Germinal center (tissue), 1 donor: ENCODE measurements around the gene UBXN4.
"Not testable (repeated sequence)": the region's sequence is repeated elsewhere in the genome, so short reads cannot be mapped to it uniquely, and the experiment has no call there.

Source experiments
- DNase-seq: peaks from one replicate; pipeline ENCODE4 v3.0.0; 2012; ENCODE audit warnings: mixed read lengths, low spot score

Gene UBXN4, protein sequence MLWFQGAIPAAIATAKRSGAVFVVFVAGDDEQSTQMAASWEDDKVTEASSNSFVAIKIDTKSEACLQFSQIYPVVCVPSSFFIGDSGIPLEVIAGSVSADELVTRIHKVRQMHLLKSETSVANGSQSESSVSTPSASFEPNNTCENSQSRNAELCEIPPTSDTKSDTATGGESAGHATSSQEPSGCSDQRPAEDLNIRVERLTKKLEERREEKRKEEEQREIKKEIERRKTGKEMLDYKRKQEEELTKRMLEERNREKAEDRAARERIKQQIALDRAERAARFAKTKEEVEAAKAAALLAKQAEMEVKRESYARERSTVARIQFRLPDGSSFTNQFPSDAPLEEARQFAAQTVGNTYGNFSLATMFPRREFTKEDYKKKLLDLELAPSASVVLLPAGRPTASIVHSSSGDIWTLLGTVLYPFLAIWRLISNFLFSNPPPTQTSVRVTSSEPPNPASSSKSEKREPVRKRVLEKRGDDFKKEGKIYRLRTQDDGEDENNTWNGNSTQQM

DNA sequence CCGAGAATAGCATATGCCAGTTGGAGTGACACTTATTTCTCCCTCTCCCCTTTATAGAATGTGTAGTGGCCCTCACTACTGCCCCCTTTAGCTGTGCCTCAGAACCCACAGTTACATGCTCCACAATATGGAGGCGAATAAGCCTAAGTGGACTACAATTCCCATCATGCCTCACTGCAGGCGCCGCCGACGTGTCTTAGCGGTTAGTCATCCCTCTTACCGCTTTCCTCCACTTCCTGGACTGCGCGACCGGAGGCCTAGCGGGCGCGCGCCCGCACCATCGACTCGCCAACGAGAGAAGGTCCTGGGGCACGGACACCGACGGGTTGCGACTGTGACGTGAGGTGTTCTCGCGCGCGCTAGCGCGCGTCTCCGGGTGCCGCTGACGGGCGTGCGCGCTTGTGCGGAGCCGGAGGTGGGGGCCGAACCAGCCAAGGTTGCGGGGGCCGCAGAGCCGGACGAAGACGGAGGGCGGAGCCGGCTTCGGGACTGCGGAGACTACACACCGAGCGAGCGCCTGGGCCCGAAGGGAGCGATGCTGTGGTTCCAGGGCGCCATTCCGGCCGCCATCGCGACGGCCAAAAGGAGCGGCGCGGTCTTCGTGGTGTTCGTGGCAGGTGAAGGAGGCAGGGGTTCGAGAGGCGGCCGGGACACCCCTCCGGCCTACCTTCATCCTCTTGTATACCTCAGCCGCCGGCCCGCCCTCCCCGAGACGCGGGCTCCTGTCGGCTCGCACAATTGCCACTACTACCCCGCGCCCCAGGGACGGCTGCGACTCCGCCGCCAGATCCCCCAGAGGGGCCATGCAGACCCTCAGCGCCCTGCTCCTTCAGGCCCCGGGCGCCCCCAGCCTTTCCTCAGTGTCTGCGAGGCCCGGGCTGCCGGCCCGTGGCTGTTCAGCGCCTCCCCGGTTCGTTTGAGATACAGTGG lies at the start of gene UBXN4:
TSS of gene UBXN4 (plus strand) at position 461 of the 930 bp plus-strand sequence. CDS start at position 536, 75 bp downstream.
- DNase-seq: peak; percentile 95

DNA sequence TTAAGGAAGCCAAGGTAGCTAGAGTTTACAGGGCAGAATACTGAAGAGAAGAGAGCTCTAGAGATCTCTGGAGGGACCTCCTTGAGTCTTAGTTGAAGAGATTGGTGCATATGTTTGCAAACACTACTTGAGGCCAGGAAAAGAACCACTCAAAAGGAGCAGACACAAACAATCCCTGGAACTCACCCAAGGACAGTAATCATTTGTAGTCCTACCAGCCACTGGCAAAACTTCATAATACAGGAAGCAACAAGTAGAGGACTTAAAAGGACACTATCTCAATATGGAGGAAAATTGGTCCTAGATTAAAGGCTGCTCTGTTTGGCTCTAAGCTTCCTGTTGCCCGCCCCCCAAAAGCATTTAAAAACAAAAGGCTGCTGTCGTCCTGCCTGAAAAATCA lies 46.9 kb upstream of the UBXN4 start:
- no peak for DNase-seq

DNA sequence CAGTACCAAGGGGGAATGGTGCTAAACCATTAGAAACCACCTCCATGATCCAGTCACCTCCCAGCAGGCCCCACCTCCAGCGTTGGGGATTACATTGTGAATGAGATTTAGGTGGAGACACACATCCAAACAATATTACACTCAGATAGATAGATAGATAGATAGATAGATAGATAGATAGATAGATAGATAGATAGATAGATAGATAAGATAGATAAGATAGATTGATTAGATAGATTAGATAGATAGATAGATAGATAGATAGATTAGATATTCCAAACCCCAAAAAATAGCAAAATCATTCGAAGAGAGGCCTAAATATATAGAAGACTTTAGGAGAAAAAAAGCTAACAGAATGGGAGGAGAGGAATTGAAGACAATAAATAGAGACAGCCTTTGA lies 42.8 kb upstream of the UBXN4 start:
- no peak for DNase-seq

DNA sequence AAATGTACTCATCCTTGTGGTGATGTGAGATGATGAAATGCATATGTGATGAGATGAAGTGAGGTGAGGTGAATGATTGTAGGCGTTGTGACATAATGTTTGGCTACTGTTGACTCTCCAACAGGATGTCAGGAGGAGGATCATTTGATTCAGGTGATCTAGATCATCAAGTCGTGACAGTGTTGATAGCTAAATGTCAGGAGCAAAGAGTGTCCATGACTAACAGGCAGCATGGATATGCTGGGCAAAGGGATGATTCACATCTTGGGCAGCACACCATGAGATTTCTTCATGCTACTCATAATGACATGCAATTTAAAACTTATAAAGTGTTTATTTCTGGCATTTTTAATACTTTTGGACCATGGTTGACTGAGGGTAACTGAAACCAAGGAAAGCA lies 40.2 kb upstream of the UBXN4 start:
- no peak for DNase-seq

DNA sequence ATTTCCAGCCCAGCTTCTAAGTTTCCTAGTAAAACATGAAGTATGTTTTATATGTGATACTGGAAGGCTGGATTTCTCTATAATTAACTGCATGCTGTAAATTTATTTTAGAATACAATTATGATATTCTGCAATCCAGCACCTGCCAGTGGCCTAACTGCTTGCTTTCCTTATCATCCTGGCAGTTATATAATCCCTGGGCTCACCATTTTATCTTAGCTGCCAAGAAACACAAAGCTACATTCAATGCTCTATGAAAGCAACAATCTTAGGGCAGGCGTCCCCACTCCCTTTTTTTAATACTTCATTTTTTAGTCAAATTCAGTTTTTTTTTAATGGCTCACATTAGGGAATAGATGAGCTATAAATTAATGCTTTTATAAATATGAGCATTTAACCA lies 38.4 kb upstream of the UBXN4 start:
- no peak for DNase-seq

DNA sequence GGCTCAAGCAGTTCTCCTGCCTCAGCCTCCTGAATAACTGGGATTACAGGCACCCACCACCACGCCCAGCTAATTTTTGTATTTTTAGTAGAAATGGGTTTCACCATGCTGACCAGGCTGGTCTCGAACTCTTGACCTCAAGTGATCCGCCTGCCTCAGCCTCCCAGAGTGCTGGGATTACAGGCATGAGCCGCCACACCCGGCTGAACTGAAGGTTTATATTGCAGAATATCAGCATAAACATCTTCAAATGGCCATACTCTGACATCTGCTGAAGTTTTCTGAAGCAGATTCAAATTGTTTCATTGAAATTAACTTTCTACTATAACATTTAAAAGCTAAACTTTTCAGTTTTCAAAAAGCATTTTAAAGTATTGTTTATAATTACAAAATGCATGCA lies 37.6 kb upstream of the UBXN4 start:
- not testable (repeated sequence) for DNase-seq

DNA sequence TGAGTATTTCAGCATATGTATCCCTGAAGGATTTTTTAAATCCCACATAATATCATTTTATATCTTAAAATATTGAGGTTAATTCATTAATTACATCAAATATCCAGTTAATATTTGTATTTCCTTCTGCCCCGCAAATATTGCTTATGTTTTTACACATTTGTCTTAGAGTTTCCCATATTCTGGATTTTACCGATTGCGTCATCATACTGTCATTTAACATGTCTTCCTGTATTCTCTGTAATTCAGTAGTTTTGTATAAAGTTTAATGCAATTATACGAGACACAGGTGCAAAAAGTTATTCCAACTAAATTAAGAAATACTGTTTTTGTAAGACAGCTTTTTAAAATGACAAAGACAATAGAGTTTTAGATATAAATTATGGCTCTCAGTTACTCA lies 33.5 kb upstream of the UBXN4 start:
- DNase-seq: no peak

DNA sequence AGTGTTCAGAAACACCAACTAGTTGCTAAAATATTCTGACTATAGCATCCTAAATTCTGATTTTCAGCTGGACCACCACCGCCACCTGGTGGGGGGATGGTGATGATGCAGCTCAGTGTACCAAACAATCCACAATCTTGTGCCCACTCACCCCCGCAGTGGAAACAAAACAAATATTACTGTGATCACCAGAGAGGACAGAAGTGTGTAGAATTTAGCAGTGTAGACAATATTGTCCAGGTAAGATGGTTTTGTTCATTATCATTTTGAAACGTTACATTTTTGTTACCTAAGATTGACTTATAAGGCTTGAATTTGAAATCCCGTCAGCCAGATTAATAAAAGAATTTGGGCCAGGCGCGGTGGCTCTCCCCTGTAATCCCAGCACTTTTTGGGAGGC lies 31.7 kb upstream of the UBXN4 start:
- DNase-seq: peak; percentile 56

DNA sequence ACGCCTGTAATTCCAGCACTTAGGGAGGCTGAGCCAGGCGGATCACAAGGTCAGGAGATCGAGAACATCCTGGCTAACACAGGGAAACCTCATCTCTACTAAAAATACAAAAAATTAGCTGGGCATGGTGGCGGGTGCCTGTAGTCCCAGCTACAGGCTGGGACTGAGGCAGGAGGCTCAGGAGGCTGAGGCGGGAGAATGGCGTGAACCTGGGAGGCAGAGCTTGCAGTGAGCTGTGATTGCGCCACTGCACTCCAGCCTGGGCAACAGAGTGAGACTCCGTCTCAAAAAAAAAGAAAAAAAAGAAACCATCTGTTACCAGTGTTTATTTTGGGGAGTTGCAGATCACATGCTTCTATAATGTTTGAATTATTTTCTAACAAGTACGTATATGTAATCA lies 26.6 kb upstream of the UBXN4 start:
- DNase-seq: not testable (repeated sequence)

DNA sequence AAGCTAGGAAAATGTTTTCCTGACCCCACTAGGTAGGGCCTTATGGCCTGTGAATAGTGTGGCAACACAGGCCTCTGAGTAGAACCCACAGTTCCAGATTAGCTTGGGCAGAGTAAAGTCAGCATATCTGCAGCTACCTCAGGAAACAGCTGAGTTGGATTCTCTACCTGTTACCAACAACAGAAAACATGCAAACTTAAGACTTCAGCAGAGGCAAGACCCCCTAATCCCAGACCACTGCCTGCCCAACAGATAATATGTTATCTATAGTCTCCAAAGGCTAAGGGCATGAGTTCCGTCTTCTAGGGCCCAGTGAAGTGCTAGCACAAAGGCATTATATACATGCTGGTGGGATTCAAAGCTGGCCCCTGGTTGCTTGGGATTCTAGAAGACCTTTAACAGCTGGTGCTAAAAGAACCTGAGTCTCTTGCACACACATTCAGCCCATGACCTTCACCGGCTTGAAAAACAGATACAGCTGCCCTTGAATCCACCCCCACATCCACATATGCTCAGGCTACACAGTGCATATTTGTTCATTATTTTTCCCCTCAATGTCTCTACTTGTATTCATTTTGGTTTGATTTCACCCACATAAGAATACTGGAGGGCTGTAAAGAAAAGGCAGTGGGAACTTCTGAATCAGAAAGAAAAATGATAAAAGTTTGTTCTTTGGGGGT lies 13.5 kb upstream of the UBXN4 start:
- DNase-seq: no peak

DNA sequence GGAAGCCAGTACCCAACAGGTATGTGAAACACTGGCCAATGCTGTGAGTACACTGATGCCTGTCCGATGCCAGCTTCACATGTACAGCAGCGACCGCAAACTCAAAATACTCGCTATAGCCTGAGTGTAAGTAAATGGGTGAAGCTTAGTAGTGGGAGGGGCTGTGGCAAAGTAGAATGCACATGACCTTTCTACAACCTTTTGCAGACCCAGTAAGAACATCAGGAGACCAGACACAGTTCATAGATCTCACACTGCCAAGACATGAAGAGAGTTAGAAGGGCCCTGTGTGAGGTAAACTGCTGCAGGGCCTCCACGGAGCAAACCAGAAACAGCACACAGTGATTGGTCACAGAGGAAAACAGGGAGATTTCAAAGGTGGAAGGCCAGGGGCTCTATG lies 9.1 kb upstream of the UBXN4 start:
- DNase-seq: no peak

DNA sequence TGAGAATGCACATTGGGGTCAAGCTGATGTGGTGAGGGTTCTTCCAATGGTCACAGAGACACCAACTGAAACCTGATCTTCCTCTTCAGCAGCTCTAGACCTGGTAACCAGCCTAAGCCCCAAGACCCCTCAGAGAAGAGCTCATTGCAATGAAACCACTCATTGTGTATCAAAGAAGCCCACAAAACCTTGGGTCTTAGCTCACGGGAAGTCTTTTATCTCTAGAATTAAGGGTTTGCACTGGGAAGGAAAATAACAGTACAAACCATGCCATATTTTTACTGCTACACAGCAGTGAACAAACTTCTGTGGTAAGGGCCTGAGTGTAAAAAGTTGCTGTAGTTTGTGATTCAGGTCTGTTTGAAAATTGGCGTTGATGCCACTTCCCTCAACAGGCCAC lies 8.6 kb upstream of the UBXN4 start:
- no peak for DNase-seq

DNA sequence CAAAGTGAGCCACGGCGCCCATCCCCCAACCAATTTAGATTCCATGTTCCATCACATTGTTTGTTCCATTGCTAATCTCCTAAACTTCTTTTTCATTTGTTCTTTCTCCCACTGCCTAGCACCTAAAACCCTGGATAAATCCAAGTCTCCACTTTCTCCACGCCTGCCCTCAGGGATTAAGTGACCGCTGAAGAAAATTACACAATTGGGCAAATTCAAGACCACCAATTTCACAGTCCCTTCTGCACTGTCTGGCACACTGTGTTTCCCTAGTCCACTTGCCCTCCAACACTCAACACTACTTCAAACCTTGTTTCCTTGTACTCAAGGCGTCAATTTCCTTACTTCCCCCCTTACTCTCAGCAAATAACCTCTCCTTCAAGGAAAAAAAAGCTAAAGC lies 5.1 kb upstream of the UBXN4 start:
- no peak for DNase-seq

DNA sequence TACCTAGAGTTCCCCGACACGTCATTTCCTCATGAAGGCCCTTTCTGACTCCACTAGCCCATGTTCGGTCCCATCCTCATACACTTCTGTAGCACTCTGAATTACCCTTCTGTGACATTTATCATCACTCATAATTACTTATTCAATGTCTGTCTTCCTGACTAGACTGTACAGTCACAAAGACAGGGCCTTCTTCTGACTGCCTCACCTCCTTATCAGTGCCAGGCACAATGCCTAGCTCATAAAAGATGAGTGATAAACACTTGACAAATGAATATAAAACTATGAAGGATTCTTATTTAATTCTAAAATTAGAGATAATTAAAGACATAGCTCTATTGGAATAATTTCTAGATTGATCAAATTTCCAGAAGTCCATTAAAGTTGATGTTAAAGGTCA lies 1.4 kb upstream of the UBXN4 start:
- no peak for DNase-seq

DNA sequence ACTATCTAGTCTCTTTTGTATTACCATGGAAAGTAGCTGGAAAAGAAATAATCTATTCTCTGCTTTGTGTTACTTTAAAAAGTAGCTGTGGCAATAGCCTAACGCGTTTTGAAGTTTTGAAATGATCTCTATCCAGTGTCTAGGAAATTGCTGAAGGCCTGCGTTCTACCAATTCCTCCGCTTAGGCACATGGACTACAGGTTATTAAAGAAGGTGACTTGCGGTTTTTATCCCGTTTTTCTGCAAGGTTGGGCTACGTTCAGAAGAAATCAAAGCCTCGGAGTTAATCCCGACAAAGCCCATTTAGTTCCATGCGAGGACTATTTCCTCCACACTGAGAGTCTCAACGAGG lies 636 bp upstream of the UBXN4 start:
- DNase-seq: no peak

DNA sequence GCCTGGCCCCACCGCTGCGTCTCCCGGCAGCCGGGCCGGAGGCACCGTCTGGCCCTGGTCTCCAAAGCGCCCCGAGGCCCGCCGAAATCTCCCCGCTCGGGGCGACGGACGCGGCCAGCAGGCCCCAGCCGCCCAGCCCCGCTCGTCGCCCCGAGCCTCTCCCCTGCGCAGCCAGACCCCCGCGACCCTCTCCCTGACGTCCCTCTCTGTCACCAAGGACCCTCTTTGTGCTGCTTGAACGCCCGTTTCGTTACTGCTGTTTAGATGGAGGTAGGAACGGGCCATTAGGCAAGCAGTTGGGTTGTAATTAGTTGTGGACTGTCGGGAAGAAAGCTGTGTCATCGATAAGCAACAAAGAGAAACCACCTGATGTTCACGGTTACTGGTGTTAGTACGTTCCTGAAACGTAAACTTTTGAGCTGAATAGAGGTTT lies 686 bp downstream of the UBXN4 start:
- DNase-seq: peak; percentile 30

DNA sequence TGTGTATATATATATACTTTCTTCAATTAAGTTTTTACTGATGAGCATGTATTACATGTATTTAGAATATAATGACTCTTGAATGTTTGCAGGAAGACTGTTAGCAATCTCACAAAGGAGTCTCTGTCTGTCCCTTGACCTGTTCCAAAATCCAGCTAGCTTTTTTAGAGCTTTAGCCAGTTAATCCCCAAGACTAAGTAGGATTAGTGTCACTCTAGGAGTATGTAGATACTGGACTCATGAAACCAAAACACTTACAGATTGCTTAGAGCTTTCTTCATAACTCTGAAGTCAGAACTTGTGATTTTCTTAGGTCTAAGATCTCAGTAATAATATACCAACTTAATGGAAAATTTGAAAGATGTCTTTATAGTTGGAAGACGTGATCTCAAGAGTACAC lies 2.2 kb downstream of the UBXN4 start:
- DNase-seq: no peak

DNA sequence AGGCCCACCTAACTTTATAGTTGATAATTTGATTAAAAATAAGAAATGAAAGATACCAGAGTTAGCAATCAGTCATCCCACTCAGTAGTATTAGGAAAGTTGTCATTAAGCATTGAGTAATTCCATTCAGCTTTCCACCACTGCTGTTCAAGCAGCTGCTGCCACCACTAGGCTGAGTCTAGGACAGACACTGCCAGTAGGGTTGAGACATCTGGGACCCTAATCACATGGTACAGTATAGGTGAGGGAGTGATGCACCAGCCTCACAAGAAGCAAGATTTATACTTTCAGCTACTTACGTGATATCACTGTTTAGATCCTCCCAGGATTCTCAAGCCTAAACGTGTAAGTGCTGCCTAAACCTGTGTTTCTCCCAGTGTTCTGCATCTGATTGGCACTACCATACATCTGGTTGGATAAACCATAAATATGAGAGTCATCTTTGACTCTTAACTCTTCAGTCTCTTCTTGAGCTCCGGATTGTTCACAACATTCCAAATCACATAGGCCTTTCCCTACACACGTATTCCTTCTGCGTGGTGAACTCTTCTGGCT lies 3.2 kb downstream of the UBXN4 start:
- peak; percentile 20 for DNase-seq

DNA sequence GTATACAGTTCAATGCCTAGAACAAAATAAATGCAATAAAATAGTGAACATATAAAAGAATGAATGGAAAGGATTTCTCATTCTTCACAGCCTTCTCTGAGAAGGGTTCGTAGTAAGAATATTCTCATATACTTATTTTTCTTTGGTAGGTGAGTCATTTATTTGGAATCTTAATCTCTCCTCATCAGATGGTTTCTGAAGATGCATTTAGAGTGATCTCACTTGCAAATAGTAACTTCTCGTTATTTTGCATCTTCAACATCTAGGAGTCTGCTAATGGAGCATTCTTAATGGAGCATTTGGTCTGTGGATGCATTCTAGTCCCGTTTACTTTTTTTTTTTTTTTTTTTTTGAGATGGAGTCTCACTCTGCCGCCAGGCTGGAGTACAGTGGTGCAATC lies 3.9 kb downstream of the UBXN4 start:
- DNase-seq: no peak

DNA sequence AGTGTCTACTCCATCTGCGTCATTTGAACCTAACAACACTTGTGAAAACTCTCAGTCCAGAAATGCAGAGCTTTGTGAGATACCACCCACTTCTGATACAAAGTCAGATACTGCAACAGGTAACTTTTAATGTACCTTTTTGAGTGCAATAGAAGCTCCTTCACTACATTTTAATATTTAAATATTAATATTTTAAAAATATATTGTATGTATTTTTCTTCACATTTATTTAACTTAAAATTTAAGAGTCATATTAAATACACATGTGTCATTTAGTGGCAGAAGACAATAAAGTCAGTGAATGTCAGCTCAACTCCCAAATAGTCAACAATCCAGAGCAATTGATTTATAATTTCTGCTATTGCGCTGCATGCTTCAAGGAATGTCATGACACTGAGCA lies 13.9 kb downstream of the UBXN4 start:
- DNase-seq: no peak

DNA sequence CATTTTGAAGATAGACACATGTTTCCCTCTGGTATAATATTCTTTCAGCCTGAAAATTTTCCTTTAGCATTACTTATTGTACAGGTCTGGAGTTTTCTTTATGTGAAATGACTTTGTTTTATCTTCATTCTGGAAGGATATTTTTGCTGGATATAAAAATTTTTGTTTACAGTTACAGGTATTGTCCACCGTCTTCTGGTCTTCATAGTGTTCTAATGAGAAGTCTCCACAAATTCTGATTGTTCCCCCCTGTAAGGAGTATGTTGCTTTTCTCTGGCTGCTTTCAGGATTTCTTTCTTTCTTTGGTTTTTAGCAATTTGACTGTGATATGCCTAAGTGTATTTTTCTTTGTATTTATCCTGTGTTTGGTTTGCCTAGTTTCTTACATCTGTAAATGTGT lies 15.0 kb downstream of the UBXN4 start:
- no peak for DNase-seq

DNA sequence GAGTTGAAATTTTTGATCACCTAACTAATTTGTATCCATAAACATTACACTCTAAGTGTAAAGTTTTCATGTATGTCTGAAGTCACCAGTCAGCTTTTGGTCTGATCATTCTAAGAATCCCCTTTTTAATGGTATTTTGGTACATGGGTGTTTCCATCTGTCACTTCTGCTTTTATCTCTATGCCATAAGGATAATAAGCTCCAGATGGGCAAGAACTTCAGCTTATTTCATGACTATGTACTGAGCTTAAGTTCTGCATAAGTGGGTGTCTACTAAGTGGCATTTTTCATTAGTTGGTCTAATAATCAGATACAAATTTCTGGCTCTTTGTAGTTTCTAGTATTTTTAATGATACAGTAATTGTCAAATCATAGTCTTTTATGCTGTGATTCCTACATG lies 20.4 kb downstream of the UBXN4 start:
- no peak for DNase-seq
